T-cell (primary cell): ENCODE results near the gene SLC44A5. TPM values are rescaled to one million over a fixed set of nuclear protein-coding genes. Genes with fewer than 3 reads are reported as not detected.

Experiments used
- ATAC-seq, 4 experiments: fragments of 200-7000 bp in 3 of 4; fragments of 150-1000 bp in 1 of 4; cut with Tn5 transposase; replicated peaks in 1 of 4; 1 replicate in 3 of 4; 2 replicates in 1 of 4; pipeline ENCODE4 v1.10.0; 2021; ENCODE audit warnings: moderate library complexity in 3 of 4, mild to moderate bottlenecking in 2 of 4, moderate number of reproducible peaks in 1 of 4
- CTCF ChIA-PET, 2 donors: fragments of 300-600 bp; sonication (Branson Sonifier 250); formaldehyde crosslinking; loops; one replicate each; lab custom pipeline; 2022; ENCODE audit warnings: antibody characterized with exemption in 2 of 2; lab: Charles Lee
- POLR2A ChIA-PET, 2 donors: fragments of 300-600 bp; sonication (Branson Sonifier 250); formaldehyde crosslinking; loops; one replicate each; lab custom pipeline; 2022; ENCODE audit warnings: antibody characterized with exemption in 2 of 2; lab: Charles Lee
- DNase-seq, 35 experiments: peaks; one replicate each; pipeline versions ENCODE4 v3.0.0 to v3.0.0-alpha.2; 2013 to 2023
- H3K27ac ChIP-seq: one replicate; pipeline ENCODE4 v1.5.1; 2013; ENCODE audit warnings: low read length
- H3K27me3 ChIP-seq, 2 experiments: replicated peaks in 1 of 2; 1 replicate in 1 of 2; 2 replicates in 1 of 2; pipeline versions ENCODE4 v1.6.1 to v1.7.0; 2013; ENCODE audit warnings: low read length in 1 of 2, mixed read lengths in 1 of 2; ENCODE audit not compliant: control insufficient read depth in 2 of 2, insufficient read depth in 2 of 2; ENCODE audit errors: extremely low read depth in 1 of 2
- H3K36me3 ChIP-seq, 2 donors: 1 replicate in 1 of 2; 2 replicates in 1 of 2; pipeline versions ENCODE4 v1.6.1 to v1.7.0; 2013; ENCODE audit warnings: low read length in 1 of 2; ENCODE audit not compliant: control insufficient read depth in 2 of 2, insufficient read depth in 1 of 2; ENCODE audit errors: extremely low read depth in 1 of 2
- H3K4me1 ChIP-seq, 2 experiments: 1 replicate in 1 of 2; 2 replicates in 1 of 2; pipeline versions ENCODE4 v1.6.1 to v1.7.0; 2013; ENCODE audit warnings: low read length in 2 of 2, mixed read lengths in 1 of 2; ENCODE audit not compliant: insufficient read depth in 2 of 2, control insufficient read depth in 1 of 2; ENCODE audit errors: extremely low read depth in 1 of 2
- H3K4me3 ChIP-seq, 2 donors: 1 replicate in 1 of 2; 2 replicates in 1 of 2; pipeline versions ENCODE4 v1.5.1 to v1.7.0; 2013; ENCODE audit warnings: mild to moderate bottlenecking in 2 of 2, low read length in 1 of 2, moderate library complexity in 1 of 2; ENCODE audit not compliant: control insufficient read depth in 1 of 2; ENCODE audit errors: extremely low read depth in 1 of 2
- H3K9me3 ChIP-seq: 2 replicates; pipeline ENCODE4 v1.7.0; 2013
- H3K27ac Mint-ChIP-seq, 2 donors: one replicate each; pipeline ENCODE4 v1.8.0; 2020 to 2021; ENCODE audit warnings: mild to moderate bottlenecking in 2 of 2, mixed read lengths in 2 of 2
- H3K27me3 Mint-ChIP-seq, 2 donors: one replicate each; pipeline ENCODE4 v1.8.0; 2021 to 2022; ENCODE audit warnings: mixed read lengths in 2 of 2
- H3K36me3 Mint-ChIP-seq: one replicate; pipeline ENCODE4 v1.8.0; 2021; ENCODE audit warnings: mixed read lengths
- H3K4me1 Mint-ChIP-seq, 3 donors: one replicate each; pipeline ENCODE4 v1.8.0; 2020 to 2022; ENCODE audit warnings: mixed read lengths in 3 of 3, mild to moderate bottlenecking in 1 of 3
- H3K4me3 Mint-ChIP-seq, 3 donors: one replicate each; pipeline ENCODE4 v1.8.0; 2020 to 2022; ENCODE audit warnings: mild to moderate bottlenecking in 3 of 3, mixed read lengths in 3 of 3, moderate library complexity in 3 of 3
- H3K9me3 Mint-ChIP-seq, 3 donors: one replicate each; pipeline ENCODE4 v1.8.0; 2020 to 2022; ENCODE audit warnings: mixed read lengths in 3 of 3
- WGBS: methylation state at CpG from one replicate; pipeline ENCODE4 v1.1.5; 2013; ENCODE audit warnings: missing lambda C conversion rate; ENCODE audit not compliant: insufficient coverage; 5-methylcytosine and 5-hydroxymethylcytosine counted together
- total RNA-seq, 35 experiments: library from RNA in 6 of 35; stranded (reverse) in 6 of 35; fragments of 120-200 nt in 1 of 35; gene quantifications; one replicate each; pipeline versions ENCODE4 v1.2.1 to v1.2.4 and lab custom pipeline; 2013 to 2026

SLC44A5 gene
- total RNA-seq, 5 donors from 2014 or later (not counting 1 experiment from before 2014, with no cell fraction given) = 0.06 to 2.4 (median 0.84) TPM; not detected in 1

- ATAC-seq = no peak
- H3K9me3 Mint-ChIP-seq = peaks cover 0 to 4% (median 0%) of the 10 kb centered on the region in 3 donors
These were observed 367.8 kb downstream of the SLC44A5 start for GRCh38 chr1:75243124-75243523.

GRCh38 chr1:75237316-75237715, 373.6 kb downstream of the SLC44A5 start:
- H3K27ac ChIP-seq = no peak overlapping the region
- peaks cover 0 to 8% of the 10 kb centered on the region in 2 donors for H3K27me3 Mint-ChIP-seq
- no peaks in the 10 kb centered on the region for H3K27me3 ChIP-seq
- no peaks in the 10 kb centered on the region for H3K36me3 ChIP-seq
- no peaks in the 10 kb centered on the region for H3K4me1 Mint-ChIP-seq
- POLR2A ChIA-PET = no interaction called here
- no peak overlapping the region for H3K27ac Mint-ChIP-seq
- H3K9me3 Mint-ChIP-seq = no peaks in the 10 kb centered on the region
- no peak overlapping the region for H3K4me3 Mint-ChIP-seq
- H3K4me3 ChIP-seq = no peak overlapping the region
- CTCF ChIA-PET = interaction anchor here (0.6 kb wide), 2 partner anchors 37 to 395 kb away, joined by 3 read pairs; no protein-coding TSS in a partner anchor
- H3K4me1 ChIP-seq = no peaks in the 10 kb centered on the region
- ATAC-seq = no peak
- H3K9me3 ChIP-seq = no peaks in the 10 kb centered on the region
- H3K36me3 Mint-ChIP-seq = no peaks in the 10 kb centered on the region
- DNase-seq = no peak

More at GRCh38 chr1:75243124-75243523, 367.8 kb downstream of the SLC44A5 start:
- H3K36me3 ChIP-seq = no peaks in the 10 kb centered on the region
- ChIA-PET CTCF (no interaction called here), POLR2A (no interaction called here)
- no peak overlapping the region for H3K4me3 ChIP-seq
- H3K9me3 ChIP-seq = no peaks in the 10 kb centered on the region
- Mint-ChIP-seq H3K36me3 (no peaks in the 10 kb centered on the region), H3K4me1 (no peaks in the 10 kb centered on the region), H3K27me3 (peaks cover 0 to 3% of the 10 kb centered on the region in 2 donors), H3K4me3 (no peak overlapping the region), H3K27ac (no peak overlapping the region)
- no peaks in the 10 kb centered on the region for H3K4me1 ChIP-seq
- no peaks in the 10 kb centered on the region for H3K27me3 ChIP-seq
- H3K27ac ChIP-seq = no peak overlapping the region
- WGBS = no CpG with 5 or more reads among the region's 1 CpG
- no peak for DNase-seq

- H3K4me3 ChIP-seq = no peak overlapping the region
- no peaks in the 10 kb centered on the region for H3K4me1 ChIP-seq
- DNase-seq (no peak), ATAC-seq (no peak)
- H3K27me3 Mint-ChIP-seq = peaks cover 0 to 7% of the 10 kb centered on the region in 2 donors
- CTCF ChIA-PET = interaction anchor here in 1 of 2 donors (1.3 kb wide), 1 partner anchor 16 kb away, joined by 4 read pairs; no protein-coding TSS in a partner anchor
- H3K36me3 ChIP-seq = no peaks in the 10 kb centered on the region
- H3K9me3 Mint-ChIP-seq = no peaks in the 10 kb centered on the region
- POLR2A ChIA-PET = no interaction called here
- no peaks in the 10 kb centered on the region for H3K9me3 ChIP-seq
- no peaks in the 10 kb centered on the region for H3K27me3 ChIP-seq
- whole genome bisulfite sequencing = no CpG with 5 or more reads among the region's 3 CpGs
- H3K27ac ChIP-seq = no peak overlapping the region
- H3K4me3 Mint-ChIP-seq = no peak overlapping the region
- H3K27ac Mint-ChIP-seq = no peak overlapping the region
- H3K36me3 Mint-ChIP-seq = no peaks in the 10 kb centered on the region
- no peaks in the 10 kb centered on the region for H3K4me1 Mint-ChIP-seq
These were observed 376.4 kb downstream of the SLC44A5 start for GRCh38 chr1:75234562-75234961.

- CTCF ChIA-PET = interaction anchor here (0.6 to 0.7 kb wide), 3 partner anchors 9 to 23 kb away, joined by 3 read pairs; no protein-coding TSS in a partner anchor
- no peak overlapping the region for H3K27ac ChIP-seq
- WGBS = 2% methylated on average over 5 of the region's 11 CpGs
These were observed 377.5 kb downstream of the SLC44A5 start for GRCh38 chr1:75233302-75233929.

GRCh38 chr1:75220072-75220471, 390.8 kb downstream of the SLC44A5 start:
- ChIA-PET CTCF (no interaction called here), POLR2A (no interaction called here)
- H3K4me1 Mint-ChIP-seq = no peaks in the 10 kb centered on the region
- H3K4me3 Mint-ChIP-seq = no peak overlapping the region
- H3K9me3 Mint-ChIP-seq = no peaks in the 10 kb centered on the region
- no peak overlapping the region for H3K27ac Mint-ChIP-seq
- Histone ChIP-seq H3K36me3 (no peaks in the 10 kb centered on the region), H3K27me3 (peaks cover 0 to 2% of the 10 kb centered on the region in 2 experiments), H3K4me3 (no peak overlapping the region), H3K9me3 (no peaks in the 10 kb centered on the region), H3K4me1 (no peaks in the 10 kb centered on the region), H3K27ac (no peak overlapping the region)
- no peaks in the 10 kb centered on the region for H3K27me3 Mint-ChIP-seq
- H3K36me3 Mint-ChIP-seq = no peaks in the 10 kb centered on the region
- DNase-seq = no peak
- no CpG with 5 or more reads among the region's 3 CpGs for WGBS
- ATAC-seq = no peak

More at GRCh38 chr1:75233302-75233929, 377.5 kb downstream of the SLC44A5 start:
- Mint-ChIP-seq H3K4me3 (no peak overlapping the region), H3K36me3 (no peaks in the 10 kb centered on the region), H3K27me3 (peaks cover 0 to 5% of the 10 kb centered on the region in 2 donors), H3K27ac (no peak overlapping the region), H3K9me3 (no peaks in the 10 kb centered on the region), H3K4me1 (no peaks in the 10 kb centered on the region)
- Histone ChIP-seq H3K4me3 (no peak overlapping the region), H3K9me3 (no peaks in the 10 kb centered on the region), H3K27me3 (no peaks in the 10 kb centered on the region), H3K4me1 (no peaks in the 10 kb centered on the region), H3K36me3 (no peaks in the 10 kb centered on the region)
- ATAC-seq (no peak), DNase-seq (peak in 1 of 35 experiments; percentile 29)
- POLR2A ChIA-PET = no interaction called here

- ATAC-seq = no peak
These were observed 396.9 kb downstream of the SLC44A5 start for GRCh38 chr1:75214017-75214416.

More at GRCh38 chr1:75214017-75214416, 396.9 kb downstream of the SLC44A5 start:
- Histone ChIP-seq H3K9me3 (no peaks in the 10 kb centered on the region), H3K27ac (no peak overlapping the region), H3K4me3 (no peak overlapping the region), H3K27me3 (no peaks in the 10 kb centered on the region), H3K36me3 (no peaks in the 10 kb centered on the region), H3K4me1 (no peaks in the 10 kb centered on the region)
- Mint-ChIP-seq H3K4me3 (no peak overlapping the region), H3K27ac (no peak overlapping the region), H3K36me3 (no peaks in the 10 kb centered on the region), H3K27me3 (peaks cover 0 to 3% of the 10 kb centered on the region in 2 donors), H3K9me3 (peaks cover 0 to 4% (median 0%) of the 10 kb centered on the region in 3 donors), H3K4me1 (no peaks in the 10 kb centered on the region)
- CTCF ChIA-PET = no interaction called here
- POLR2A ChIA-PET = no interaction called here
- DNase-seq = no peak
